Liver (tissue), 9 donors: ENCODE results near the gene FGD1. TPM values are rescaled to one million over a fixed set of nuclear protein-coding genes. Genes with fewer than 3 reads are reported as not detected.
"Not testable (repeated sequence)": the region's sequence is repeated elsewhere in the genome, so short reads cannot be mapped to it uniquely, and the experiment has no call there.

Experiments used
- DNase-seq: peaks from one replicate; pipeline ENCODE4 v3.0.0-alpha.2; 2017; ENCODE audit warnings: low spot score
- H3K27ac ChIP-seq, 2 donors: one replicate each; pipeline ENCODE4 v1.7.0; 2013; ENCODE audit warnings: inconsistent platforms in 2 of 2, low read length in 2 of 2, control low read depth in 1 of 2, low read depth in 1 of 2, mild to moderate bottlenecking in 1 of 2
- H3K27me3 ChIP-seq, 4 donors: one replicate each; pipeline versions ENCODE4 v1.6.1 to v1.7.0; 2013; ENCODE audit warnings: low read length in 3 of 4, inconsistent platforms in 1 of 4, mild to moderate bottlenecking in 1 of 4, moderate library complexity in 1 of 4; ENCODE audit not compliant: control insufficient read depth in 4 of 4, insufficient read depth in 4 of 4
- H3K36me3 ChIP-seq, 4 donors: one replicate each; pipeline versions ENCODE4 v1.6.1 to v1.7.0; 2013; ENCODE audit warnings: low read length in 3 of 4, mild to moderate bottlenecking in 3 of 4, low read depth in 1 of 4, moderate library complexity in 1 of 4; ENCODE audit not compliant: control insufficient read depth in 4 of 4, insufficient read depth in 3 of 4
- H3K4me1 ChIP-seq, 4 donors: one replicate each; pipeline versions ENCODE4 v1.6.1 to v1.7.0; 2013; ENCODE audit warnings: low read length in 3 of 4, mild to moderate bottlenecking in 3 of 4, moderate library complexity in 1 of 4; ENCODE audit not compliant: control insufficient read depth in 4 of 4, insufficient read depth in 4 of 4
- H3K4me3 ChIP-seq, 3 donors: one replicate each; pipeline versions ENCODE4 v1.6.1 to v1.7.0; 2013; ENCODE audit warnings: low read length in 3 of 3, control low read depth in 1 of 3, low read depth in 1 of 3, mild to moderate bottlenecking in 1 of 3
- H3K9ac ChIP-seq, 2 donors: one replicate each; pipeline ENCODE4 v1.7.0; 2013; ENCODE audit warnings: low read length in 2 of 2, mild to moderate bottlenecking in 2 of 2, moderate library complexity in 2 of 2, control low read depth in 1 of 2, low read depth in 1 of 2
- H3K9me3 ChIP-seq, 4 donors: one replicate each; pipeline versions ENCODE4 v1.6.1 to v1.7.0; 2013; ENCODE audit warnings: low read length in 3 of 4; ENCODE audit not compliant: control insufficient read depth in 4 of 4
- EGR1 ChIP-seq, 2 donors: IDR thresholded peaks; 2 replicates each; pipeline ENCODE4 v1.6.1; 2016 to 2018; ENCODE audit warnings: antibody characterized with exemption in 2 of 2, low read depth in 2 of 2
- FOXA1 ChIP-seq: IDR thresholded peaks from 2 replicates; pipeline ENCODE4 v1.6.1; 2016; ENCODE audit warnings: antibody characterized with exemption
- GABPA ChIP-seq, 2 donors: IDR thresholded peaks in 1 of 2; conservative IDR thresholded peaks in 1 of 2; 2 replicates each; pipeline ENCODE4 v1.6.1; 2016; ENCODE audit warnings: antibody characterized with exemption in 2 of 2, mild to moderate bottlenecking in 1 of 2, moderate library complexity in 1 of 2
- HNF4A ChIP-seq, 2 donors: conservative IDR thresholded peaks; 2 replicates each; pipeline ENCODE4 v1.6.1; 2016; ENCODE audit warnings: antibody characterized with exemption in 2 of 2, mild to moderate bottlenecking in 2 of 2
- NR2F2 ChIP-seq: IDR thresholded peaks from 2 replicates; pipeline ENCODE4 v1.6.1; 2016; ENCODE audit warnings: antibody characterized with exemption
- RAD21 ChIP-seq, 2 donors: IDR thresholded peaks; 2 replicates each; pipeline ENCODE4 v1.6.1; 2016; ENCODE audit warnings: antibody characterized with exemption in 2 of 2, mild to moderate bottlenecking in 2 of 2
- REST ChIP-seq: IDR thresholded peaks from 2 replicates; pipeline ENCODE4 v1.6.1; 2016; ENCODE audit warnings: antibody characterized with exemption, mild to moderate bottlenecking
- RXRA ChIP-seq, 2 donors: IDR thresholded peaks; 2 replicates each; pipeline ENCODE4 v1.6.1; 2017 to 2018; ENCODE audit warnings: antibody characterized with exemption in 2 of 2, mild to moderate bottlenecking in 1 of 2
- SP1 ChIP-seq: IDR thresholded peaks from 2 replicates; pipeline ENCODE4 v1.6.1; 2018; ENCODE audit warnings: antibody characterized with exemption, mild to moderate bottlenecking
- TAF1 ChIP-seq: conservative IDR thresholded peaks from 2 replicates; pipeline ENCODE4 v1.6.1; 2016; ENCODE audit warnings: antibody characterized with exemption, mild to moderate bottlenecking
- YY1 ChIP-seq: IDR thresholded peaks from 2 replicates; pipeline ENCODE4 v1.6.1; 2016; ENCODE audit warnings: antibody characterized with exemption, mild to moderate bottlenecking
- WGBS: extraction: QIAGEN DNeasy Blood & Tissue Kit; methylation state at CpG from one replicate; pipeline ENCODE4 v1.1.7; 2013; 5-methylcytosine and 5-hydroxymethylcytosine counted together
- polyA plus RNA-seq, 2 donors: library from polyadenylated mRNA; stranded (reverse) in 1 of 2; unstranded in 1 of 2; fragments of 200-250 nt in 1 of 2; fragments of >200 nt in 1 of 2; fragmentation: Nextera tagmentation in 1 of 2; extraction: Ambion mirVana in 1 of 2; gene quantifications; one replicate each; pipeline versions ENCODE4 v1.2.1 to v1.2.3, GENCODE V29; 2013 to 2015
- total RNA-seq, 2 donors: library from RNA; depleted of rRNA; stranded (reverse); fragments of >200 nt; gene quantifications; one replicate each; pipeline ENCODE4 v1.2.3, GENCODE V29; 2014
- TF ChIP-seq, protein P1 (sequence below): IDR thresholded peaks from 2 replicates; pipeline ENCODE4 v1.6.1; 2016; ENCODE audit warnings: antibody characterized with exemption
- donor health status: healthy.
- donor health status: healthy.
- donor health status: healthy.
- donor health status: healthy.
- donor health status: healthy.

FGD1 gene
- total and polyA plus RNA-seq, 4 donors: 0.32 to 0.89 (median 0.58) TPM

DNA sequence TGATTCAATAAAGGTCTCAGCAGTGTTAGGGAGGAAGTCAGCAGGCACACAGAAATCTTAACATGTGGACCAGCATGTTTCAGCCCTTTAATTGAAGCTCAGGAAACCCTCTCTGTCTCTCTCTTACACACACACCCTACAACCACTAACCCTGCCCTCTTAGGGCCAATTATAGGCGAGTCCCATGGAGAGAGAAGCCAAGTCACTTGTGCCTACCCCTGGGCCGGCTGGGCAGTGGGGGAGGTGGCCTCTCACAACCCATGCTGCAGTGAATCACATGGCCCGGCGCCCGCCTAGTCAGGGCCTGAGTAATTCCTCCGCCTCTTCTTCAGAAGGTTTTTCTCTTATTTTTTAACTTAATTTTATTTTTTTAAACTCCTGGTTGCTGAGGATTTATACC is 3.7 kb downstream of the FGD1 start:
- Histone ChIP-seq H3K36me3 (no peaks in the 10 kb centered on the region), H3K4me1 (peaks cover 0 to 1% (median 0%) of the 10 kb centered on the region in 4 donors), H3K9ac (no peak overlapping the region), H3K9me3 (no peaks in the 10 kb centered on the region), H3K4me3 (no peak overlapping the region), H3K27me3 (no peaks in the 10 kb centered on the region), H3K27ac (no peak overlapping the region)
- TF ChIP-seq FOXA1: no peak
- no peak for TF ChIP-seq YY1
- TF ChIP-seq EGR1 (IDR thresholded peaks at IDR 0.05; ENCODE audit: low read depth in 2 of 2): no peak
- no peak for TF ChIP-seq RAD21 (IDR thresholded peaks at IDR 0.05)
- TF ChIP-seq, protein P1, sequence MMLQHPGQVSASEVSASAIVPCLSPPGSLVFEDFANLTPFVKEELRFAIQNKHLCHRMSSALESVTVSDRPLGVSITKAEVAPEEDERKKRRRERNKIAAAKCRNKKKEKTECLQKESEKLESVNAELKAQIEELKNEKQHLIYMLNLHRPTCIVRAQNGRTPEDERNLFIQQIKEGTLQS: no peak
- TF ChIP-seq GABPA (IDR thresholded peaks at IDR 0.05 in 1 of 2, conservative IDR thresholded peaks at IDR 0.05 in 1 of 2): no peak
- no peak for TF ChIP-seq NR2F2
- no peak for TF ChIP-seq SP1
- no peak for TF ChIP-seq HNF4A (conservative IDR thresholded peaks at IDR 0.05)
- no peak for TF ChIP-seq RXRA (IDR thresholded peaks at IDR 0.05)
- TF ChIP-seq TAF1: no peak
- no peak for DNase-seq
- 80% methylated on average over 6 of the region's 6 CpGs for WGBS

DNA sequence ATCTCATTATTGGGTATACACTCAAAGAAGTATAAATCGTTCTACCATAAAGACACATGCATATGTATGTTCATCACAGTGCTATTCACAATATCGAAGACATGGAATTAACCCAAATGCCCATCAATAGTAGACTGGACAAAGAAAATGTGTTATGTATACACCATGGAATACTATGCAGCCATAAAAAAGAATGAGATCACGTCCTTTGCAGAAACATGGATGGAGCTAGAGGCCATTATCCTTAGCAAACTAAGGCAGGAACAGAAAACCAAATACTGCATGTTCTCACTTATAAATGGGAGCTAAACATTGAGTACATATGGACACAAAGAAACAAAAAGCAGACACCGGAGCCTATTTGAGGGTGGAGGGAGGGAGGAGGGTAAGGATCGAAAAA is 6.2 kb downstream of the FGD1 start:
- not testable (repeated sequence) for H3K36me3 ChIP-seq, H3K27me3 ChIP-seq, DNase-seq, H3K9ac ChIP-seq, H3K4me1 ChIP-seq, H3K27ac ChIP-seq, H3K9me3 ChIP-seq, H3K4me3 ChIP-seq
- WGBS: 98% methylated on average over 5 of the region's 5 CpGs

- H3K9me3 ChIP-seq: no peaks in the 10 kb centered on the region
- 75% methylated on average over 3 of the region's 3 CpGs for WGBS
- H3K4me1 ChIP-seq: no peaks in the 10 kb centered on the region
- H3K9ac ChIP-seq: no peak overlapping the region
- no peaks in the 10 kb centered on the region for H3K36me3 ChIP-seq
- TF ChIP-seq NR2F2: no peak
- TF ChIP-seq REST: no peak
- no peak for TF ChIP-seq RXRA (IDR thresholded peaks at IDR 0.05)
- no peak overlapping the region for H3K4me3 ChIP-seq
- no peak overlapping the region for H3K27ac ChIP-seq
- no peak for DNase-seq
- H3K27me3 ChIP-seq: no peaks in the 10 kb centered on the region
These were observed 11.4 kb downstream of the FGD1 start for GRCh38 chrX:54484666-54485065.
